Natural killer cell (primary cell): ENCODE data around the gene SCGB2B2. TPM values are rescaled to one million over a fixed set of nuclear protein-coding genes. Genes with fewer than 3 reads are reported as not detected.

Experiments
- ATAC-seq, 3 donors: fragments of 150-1000 bp in 2 of 3; fragments of 200-7000 bp in 1 of 3; cut with Tn5 transposase; 1 replicate in 1 of 3; 2 replicates in 2 of 3; pipeline ENCODE4 v1.10.0; 2021; ENCODE audit warnings: mild to moderate bottlenecking in 2 of 3, moderate library complexity in 2 of 3
- DNase-seq, 2 donors: peaks; one replicate each; pipeline versions ENCODE4 v3.0.0 to v3.0.0-alpha.2; 2013 to 2021; ENCODE audit warnings: mixed read lengths in 1 of 2
- H3K27ac ChIP-seq: one replicate; pipeline ENCODE4 v1.5.1; 2013; ENCODE audit warnings: mild to moderate bottlenecking, low read length
- H3K27me3 ChIP-seq: one replicate; pipeline ENCODE4 v1.6.1; 2013; ENCODE audit warnings: low read length; ENCODE audit not compliant: control insufficient read depth, insufficient read depth
- H3K36me3 ChIP-seq: one replicate; pipeline ENCODE4 v1.6.1; 2013; ENCODE audit warnings: low read length; ENCODE audit not compliant: control insufficient read depth, insufficient read depth
- H3K4me1 ChIP-seq: one replicate; pipeline ENCODE4 v1.6.1; 2013; ENCODE audit warnings: low read length; ENCODE audit not compliant: control insufficient read depth, insufficient read depth
- H3K4me3 ChIP-seq: one replicate; pipeline ENCODE4 v1.5.1; 2013; ENCODE audit warnings: low read length
- H3K9me3 ChIP-seq: one replicate; pipeline ENCODE4 v1.6.1; 2013; ENCODE audit warnings: low read length; ENCODE audit not compliant: control insufficient read depth, insufficient read depth
- H3K27ac Mint-ChIP-seq, 2 donors: one replicate each; pipeline ENCODE4 v1.8.0; 2022; ENCODE audit warnings: mild to moderate bottlenecking in 2 of 2, mixed read lengths in 2 of 2, moderate library complexity in 1 of 2
- H3K27me3 Mint-ChIP-seq, 2 donors: one replicate each; pipeline ENCODE4 v1.8.0; 2022; ENCODE audit warnings: low read depth in 2 of 2, mixed read lengths in 2 of 2
- H3K36me3 Mint-ChIP-seq: one replicate; pipeline ENCODE4 v1.8.0; 2022; ENCODE audit warnings: mixed read lengths
- H3K4me1 Mint-ChIP-seq, 2 donors: one replicate each; pipeline ENCODE4 v1.8.0; 2022; ENCODE audit warnings: mixed read lengths in 2 of 2
- H3K4me3 Mint-ChIP-seq: one replicate; pipeline ENCODE4 v1.8.0; 2022; ENCODE audit warnings: mild to moderate bottlenecking, moderate library complexity, mixed read lengths
- H3K9me3 Mint-ChIP-seq, 2 donors: one replicate each; pipeline ENCODE4 v1.8.0; 2022; ENCODE audit warnings: mixed read lengths in 2 of 2
- CTCF ChIP-seq: fragments of 200-600 bp; IDR thresholded peaks from one replicate; pipeline ENCODE4 v1.8.0; 2022; ENCODE audit warnings: antibody characterized with exemption
- WGBS: methylation state at CpG from one replicate; pipeline ENCODE4 v1.1.7; 2013; ENCODE audit warnings: missing lambda C conversion rate; ENCODE audit not compliant: insufficient coverage; 5-methylcytosine and 5-hydroxymethylcytosine counted together
- intact Hi-C: fragments of 100-400 bp; cut with micrococcal nuclease; formaldehyde crosslinking; loops from one replicate; pipeline ENCODE4 v1.14.2; 2022
- total RNA-seq, 4 donors: library from RNA; stranded (reverse); fragments of 120-200 nt in 1 of 4; gene quantifications; one replicate each; pipeline versions ENCODE4 v1.2.3 to v1.2.4, GENCODE V29; 2013 to 2022

SCGB2B2 gene
- total RNA-seq, 3 donors from 2014 or later (not counting 1 experiment from before 2014, with no cell fraction given): 0.52 to 1.3 (median 1.1) TPM

- Histone ChIP-seq H3K36me3 (no peaks in the 10 kb centered on the region), H3K9me3 (peaks cover 12% of the 10 kb centered on the region), H3K27me3 (no peaks in the 10 kb centered on the region), H3K27ac (no peak overlapping the region), H3K4me1 (no peaks in the 10 kb centered on the region), H3K4me3 (no peak overlapping the region)
- intact Hi-C loops: no loop called here
- H3K27ac Mint-ChIP-seq: no peak overlapping the region
- no peak overlapping the region for H3K4me3 Mint-ChIP-seq
- H3K9me3 Mint-ChIP-seq: no peaks in the 10 kb centered on the region
- no peaks in the 10 kb centered on the region for H3K4me1 Mint-ChIP-seq
- no peaks in the 10 kb centered on the region for H3K36me3 Mint-ChIP-seq
- no peaks in the 10 kb centered on the region for H3K27me3 Mint-ChIP-seq
- no peak for TF ChIP-seq CTCF
- ATAC-seq: no peak
- 91% methylated on average over 2 of the region's 2 CpGs for WGBS
- DNase-seq: no peak
Observed at GRCh38 chr19:34633802-34634201, 43.2 kb downstream of the SCGB2B2 start.

Other genes starting within 250 kb of the SCGB2B2 start
- 10 to 100 TPM; 60.5 to 74.1 (median 68.7) TPM for gene UBA2, start 248.8 kb downstream of the SCGB2B2 start, total RNA-seq
- gene WTIP, start 195.4 kb downstream of the SCGB2B2 start, total RNA-seq: under 1 TPM; 0.12 to 0.83 (median 0.45) TPM
- 10 to 100 TPM; 13.8 to 23.6 (median 17.8) TPM for gene ZNF302, start 519 bp upstream of the SCGB2B2 start, total RNA-seq
- 1 to 10 TPM; 3.2 to 3.7 (median 3.5) TPM for gene ZNF181, start 57.1 kb upstream of the SCGB2B2 start, total RNA-seq
- gene ZNF599, start 96.1 kb upstream of the SCGB2B2 start, total RNA-seq: 1 to 10 TPM; 4.6 to 5.1 (median 4.8) TPM
- 1 to 10 TPM; 2.7 to 4.3 (median 3.8) TPM for gene ZNF30, start 249.7 kb upstream of the SCGB2B2 start, total RNA-seq